Endodermal cell (in vitro differentiated cells): ENCODE results near the gene IGFBP1. TPM values are rescaled to one million over a fixed set of nuclear protein-coding genes. Genes with fewer than 3 reads are reported as not detected.

Experiments
- DNase-seq: peaks from one replicate; pipeline ENCODE4 v3.0.0-alpha.2; 2017
- H3K27ac ChIP-seq: 2 replicates; pipeline ENCODE4 v1.5.1; 2013; ENCODE audit warnings: mild to moderate bottlenecking, low read depth, low read length, moderate library complexity
- H3K27me3 ChIP-seq: 2 replicates; pipeline ENCODE4 v1.6.1; 2013; ENCODE audit warnings: mild to moderate bottlenecking, low read length, moderate library complexity; ENCODE audit not compliant: insufficient read depth, control insufficient read depth, poor library complexity, severe bottlenecking
- H3K36me3 ChIP-seq: 2 replicates; pipeline ENCODE4 v1.7.0; 2013; ENCODE audit warnings: mild to moderate bottlenecking, low read length, moderate library complexity; ENCODE audit not compliant: control insufficient read depth, insufficient read depth
- H3K4me1 ChIP-seq: one replicate; pipeline ENCODE4 v1.7.0; 2013; ENCODE audit warnings: low read length; ENCODE audit not compliant: control insufficient read depth, insufficient read depth
- H3K4me3 ChIP-seq: 2 replicates; pipeline ENCODE4 v1.5.1; 2013; ENCODE audit warnings: mild to moderate bottlenecking, low read length, moderate library complexity
- H3K9ac ChIP-seq: 2 replicates; pipeline ENCODE4 v1.6.1; 2013; ENCODE audit warnings: mild to moderate bottlenecking, low read length, moderate library complexity; ENCODE audit not compliant: poor library complexity, severe bottlenecking; ENCODE audit errors: extremely low read depth
- H3K9me3 ChIP-seq: 2 replicates; pipeline ENCODE4 v1.6.1; 2013; ENCODE audit warnings: mild to moderate bottlenecking, low read length, moderate library complexity; ENCODE audit not compliant: control insufficient read depth
- H3K27ac Mint-ChIP-seq: 2 replicates; pipeline ENCODE4 v1.8.0; 2020; ENCODE audit warnings: mixed read lengths
- H3K27me3 Mint-ChIP-seq: 2 replicates; pipeline ENCODE4 v1.8.0; 2021; ENCODE audit warnings: mild to moderate bottlenecking, mixed read lengths; ENCODE audit not compliant: insufficient read depth
- H3K36me3 Mint-ChIP-seq: 2 replicates; pipeline ENCODE4 v1.8.0; 2020; ENCODE audit warnings: low read depth, mixed read lengths
- H3K4me1 Mint-ChIP-seq: 2 replicates; pipeline ENCODE4 v1.8.0; 2020; ENCODE audit warnings: mixed read lengths
- H3K4me3 Mint-ChIP-seq: 2 replicates; pipeline ENCODE4 v1.8.0; 2020; ENCODE audit warnings: mild to moderate bottlenecking, moderate library complexity, mixed read lengths
- H3K9me3 Mint-ChIP-seq: 2 replicates; pipeline ENCODE4 v1.8.0; 2020; ENCODE audit warnings: mild to moderate bottlenecking, mixed read lengths
- CTCF ChIP-seq: fragments of 200-600 bp; sonication (generic); conservative IDR thresholded peaks from 2 replicates; pipeline ENCODE4 v1.5.0; 2021; ENCODE audit warnings: antibody characterized with exemption, mild to moderate bottlenecking
- WGBS, 2 experiments: methylation state at CpG; one replicate each; pipeline versions ENCODE4 v1.1.5 to v1.1.7; 2013; ENCODE audit warnings: missing lambda C conversion rate in 2 of 2, mixed read lengths in 1 of 2; ENCODE audit not compliant: insufficient coverage in 1 of 2, insufficient read length in 1 of 2; 5-methylcytosine and 5-hydroxymethylcytosine counted together
- total RNA-seq, 2 donors: library from RNA; stranded (reverse); fragmentation: NEBNext Ultra II Directional in 1 of 2; extraction: Animal tissue kit (Norgen Biotek cat#: 25700) in 1 of 2; gene quantifications; 2 replicates in 1 of 2; 3 replicates in 1 of 2; pipeline ENCODE4 v1.2.1, GENCODE V29; 2021

The IGFBP1 gene
- total RNA-seq, 2 donors from 2014 or later, result not detected

- no peak overlapping the region for H3K27ac ChIP-seq
- H3K27ac Mint-ChIP-seq, result no peak overlapping the region
- WGBS, 2 experiments, result 86 to 89% methylated on average over 12 to 13 of the region's 13 CpGs
These were observed 22.5 kb upstream of the IGFBP1 start for GRCh38 chr7:45865594-45866410.

GRCh38 chr7:45867471-45867870 lies 20.8 kb upstream of the IGFBP1 start:
- Histone ChIP-seq H3K36me3 (no peaks in the 10 kb centered on the region), H3K4me1 (no peaks in the 10 kb centered on the region), H3K27me3 (no peaks in the 10 kb centered on the region), H3K27ac (no peak overlapping the region), H3K9me3 (no peaks in the 10 kb centered on the region), H3K9ac (no peak overlapping the region), H3K4me3 (no peak overlapping the region)
- Mint-ChIP-seq H3K27me3 (peaks cover 3% of the 10 kb centered on the region), H3K9me3 (no peaks in the 10 kb centered on the region), H3K36me3 (no peaks in the 10 kb centered on the region), H3K4me1 (no peaks in the 10 kb centered on the region), H3K4me3 (no peak overlapping the region), H3K27ac (no peak overlapping the region)
- no peak for TF ChIP-seq CTCF
- DNase-seq, result no peak
- WGBS, 2 experiments, result 96 to 100% methylated on average over 1 to 2 of the region's 2 CpGs

More at GRCh38 chr7:45865594-45866410, 22.5 kb upstream of the IGFBP1 start:
- H3K9me3 Mint-ChIP-seq, result no peaks in the 10 kb centered on the region
- peaks cover 3% of the 10 kb centered on the region for H3K27me3 Mint-ChIP-seq
- H3K9me3 ChIP-seq, result no peaks in the 10 kb centered on the region
- H3K27me3 ChIP-seq, result no peaks in the 10 kb centered on the region
- no peak overlapping the region for H3K4me3 Mint-ChIP-seq
- no peak overlapping the region for H3K9ac ChIP-seq
- no peaks in the 10 kb centered on the region for H3K36me3 ChIP-seq
- H3K36me3 Mint-ChIP-seq, result no peaks in the 10 kb centered on the region
- no peak overlapping the region for H3K4me3 ChIP-seq
- TF ChIP-seq CTCF, result no peak
- H3K4me1 ChIP-seq, result no peaks in the 10 kb centered on the region
- no peak for DNase-seq
- no peaks in the 10 kb centered on the region for H3K4me1 Mint-ChIP-seq

- no peak for TF ChIP-seq CTCF
- Mint-ChIP-seq H3K9me3 (no peaks in the 10 kb centered on the region), H3K4me3 (no peak overlapping the region), H3K36me3 (no peaks in the 10 kb centered on the region), H3K27me3 (peaks cover 3% of the 10 kb centered on the region), H3K27ac (no peak overlapping the region), H3K4me1 (no peaks in the 10 kb centered on the region)
- H3K36me3 ChIP-seq, result no peaks in the 10 kb centered on the region
- no peaks in the 10 kb centered on the region for H3K9me3 ChIP-seq
- no peak overlapping the region for H3K27ac ChIP-seq
- no peak overlapping the region for H3K4me3 ChIP-seq
- no peak overlapping the region for H3K9ac ChIP-seq
- H3K4me1 ChIP-seq, result no peaks in the 10 kb centered on the region
- H3K27me3 ChIP-seq, result no peaks in the 10 kb centered on the region
- WGBS, 2 experiments, result 89% methylated on average over 4 of the region's 4 CpGs; no CpG with 5 or more reads in 1 of the 2 experiments
- DNase-seq, result no peak
These were observed 18.9 kb upstream of the IGFBP1 start for GRCh38 chr7:45869426-45869825.
